WTC11 (cell line): ENCODE measurements around the gene NRN1L. TPM values are rescaled to one million over a fixed set of nuclear protein-coding genes. Genes with fewer than 3 reads are reported as not detected.

Experiments used
- ATAC-seq: fragments of 200-7000 bp; cut with Tn5 transposase; 2 replicates; pipeline ENCODE4 v1.10.0; 2021; ENCODE audit warnings: mild to moderate bottlenecking, moderate library complexity
- CTCF ChIA-PET: fragments of 300-600 bp; sonication (Branson Sonifier 250); formaldehyde crosslinking; loops from one replicate; lab custom pipeline; 2021; ENCODE audit warnings: antibody characterized with exemption; lab: Charles Lee
- POLR2A ChIA-PET: fragments of 350-600 bp; sonication (Branson Sonifier 250); formaldehyde crosslinking; loops from one replicate; lab custom pipeline; 2021; ENCODE audit warnings: antibody characterized with exemption; lab: Charles Lee
- DNase-seq: peaks from one replicate; pipeline ENCODE4 v3.0.0; 2021; ENCODE audit warnings: low spot score
- H3K27ac Mint-ChIP-seq: 2 replicates; pipeline ENCODE4 v1.8.0; 2021; ENCODE audit warnings: mixed read lengths
- H3K27me3 Mint-ChIP-seq: 2 replicates; pipeline ENCODE4 v1.8.0; 2021; ENCODE audit warnings: low read depth, mild to moderate bottlenecking, moderate library complexity, mixed read lengths
- H3K36me3 Mint-ChIP-seq: 2 replicates; pipeline ENCODE4 v1.8.0; 2021; ENCODE audit warnings: mixed read lengths
- H3K4me1 Mint-ChIP-seq: 2 replicates; pipeline ENCODE4 v1.8.0; 2022; ENCODE audit warnings: mixed read lengths
- H3K4me3 Mint-ChIP-seq: 2 replicates; pipeline ENCODE4 v1.8.0; 2021; ENCODE audit warnings: mild to moderate bottlenecking, moderate library complexity, mixed read lengths
- H3K9me3 Mint-ChIP-seq: 2 replicates; pipeline ENCODE4 v1.8.0; 2021; ENCODE audit warnings: mixed read lengths
- CBFB ChIP-seq: sonication (generic); formaldehyde crosslinking; IDR thresholded peaks from 2 replicates; pipeline ENCODE4 v1.8.1; 2022; ENCODE audit warnings: mild to moderate bottlenecking, low read depth, missing genetic modification reagents
- CREB1 ChIP-seq: sonication (generic); formaldehyde crosslinking; IDR thresholded peaks from 2 replicates; pipeline ENCODE4 v1.8.0; 2023; ENCODE audit warnings: mild to moderate bottlenecking, missing genetic modification reagents
- FOXP1 ChIP-seq: sonication (generic); formaldehyde crosslinking; IDR thresholded peaks from 2 replicates; pipeline ENCODE4 v1.8.0; 2022; ENCODE audit warnings: missing genetic modification reagents, mild to moderate bottlenecking, moderate library complexity, borderline replicate concordance
- NFATC4 ChIP-seq: fragments of 250-450 bp; sonication (Bioruptor Pico); IDR thresholded peaks from 2 replicates; pipeline ENCODE4 v1.9.0; 2021; ENCODE audit warnings: mild to moderate bottlenecking
- NFE2L1 ChIP-seq: sonication (generic); formaldehyde crosslinking; IDR thresholded peaks from 2 replicates; pipeline ENCODE4 v1.8.1; 2023; ENCODE audit warnings: missing genetic modification reagents
- NR2C2 ChIP-seq: sonication (generic); formaldehyde crosslinking; IDR thresholded peaks from 2 replicates; pipeline ENCODE4 v1.8.0; 2022; ENCODE audit warnings: mild to moderate bottlenecking, missing genetic modification reagents
- NR3C1 ChIP-seq: sonication (generic); formaldehyde crosslinking; conservative IDR thresholded peaks from 2 replicates; pipeline ENCODE4 v1.8.1; 2023; ENCODE audit warnings: low read depth, mild to moderate bottlenecking, missing genetic modification reagents
- RELA ChIP-seq: sonication (generic); formaldehyde crosslinking; IDR thresholded peaks from 2 replicates; pipeline ENCODE4 v1.8.1; 2022; ENCODE audit warnings: missing genetic modification reagents, mild to moderate bottlenecking, borderline replicate concordance
- SMAD3 ChIP-seq: sonication (generic); formaldehyde crosslinking; IDR thresholded peaks from 2 replicates; pipeline ENCODE4 v1.8.0; 2022; ENCODE audit warnings: missing genetic modification reagents, mild to moderate bottlenecking, borderline replicate concordance
- SOX15 ChIP-seq: fragments of 250-450 bp; sonication (Bioruptor Pico); IDR thresholded peaks from 2 replicates; pipeline ENCODE4 v1.9.0; 2021; ENCODE audit warnings: mild to moderate bottlenecking
- ZNF138 ChIP-seq: sonication (generic); formaldehyde crosslinking; conservative IDR thresholded peaks from 2 replicates; pipeline ENCODE4 v1.8.1; 2022; ENCODE audit warnings: mild to moderate bottlenecking, moderate library complexity, missing genetic modification reagents
- ZNF232 ChIP-seq: sonication (generic); formaldehyde crosslinking; IDR thresholded peaks from 2 replicates; pipeline ENCODE4 v1.8.0; 2022; ENCODE audit warnings: mild to moderate bottlenecking, missing genetic modification reagents
- total RNA-seq: library from RNA; stranded (reverse); gene quantifications from 3 replicates; pipeline ENCODE4 v1.2.3, GENCODE V29; 2021
- TF ChIP-seq, protein P1 (sequence below): fragments of 250-450 bp; sonication (Bioruptor Pico); IDR thresholded peaks from 2 replicates; pipeline ENCODE4 v1.9.0; 2021; ENCODE audit warnings: mild to moderate bottlenecking
- TF ChIP-seq, protein P2 (sequence below): sonication (generic); formaldehyde crosslinking; IDR thresholded peaks from 2 replicates; pipeline ENCODE4 v1.8.1; 2022; ENCODE audit warnings: low read depth, missing genetic modification reagents, borderline replicate concordance
- TF ChIP-seq, protein P3 (sequence below): fragments of 250-450 bp; sonication (Bioruptor Pico); IDR thresholded peaks from 2 replicates; pipeline ENCODE4 v1.8.0; 2021; ENCODE audit warnings: mild to moderate bottlenecking
- TF ChIP-seq, protein P4 (sequence below): sonication (generic); formaldehyde crosslinking; IDR thresholded peaks from 2 replicates; pipeline ENCODE4 v1.8.1; 2023; ENCODE audit warnings: mild to moderate bottlenecking, missing genetic modification reagents, borderline replicate concordance
- TF ChIP-seq, protein P5 (sequence below): sonication (generic); formaldehyde crosslinking; IDR thresholded peaks from 2 replicates; pipeline ENCODE4 v1.8.1; 2022; ENCODE audit warnings: missing genetic modification reagents, borderline replicate concordance
- TF ChIP-seq, protein P6 (sequence below): sonication (generic); formaldehyde crosslinking; IDR thresholded peaks from 2 replicates; pipeline ENCODE4 v1.8.0; 2022; ENCODE audit warnings: mild to moderate bottlenecking, missing genetic modification reagents
- TF ChIP-seq, protein P7 (sequence below): fragments of 250-450 bp; sonication (Bioruptor Pico); IDR thresholded peaks from 2 replicates; pipeline ENCODE4 v1.9.0; 2021; ENCODE audit warnings: moderate library complexity, mild to moderate bottlenecking, inconsistent platforms, borderline replicate concordance
- TF ChIP-seq, protein P8 (sequence below): fragments of 250-450 bp; sonication (Bioruptor Pico); conservative IDR thresholded peaks from 2 replicates; pipeline ENCODE4 v1.9.0; 2021; ENCODE audit warnings: mild to moderate bottlenecking
- TF ChIP-seq, protein P9 (sequence below): sonication (generic); formaldehyde crosslinking; conservative IDR thresholded peaks from 2 replicates; pipeline ENCODE4 v1.8.1; 2022; ENCODE audit warnings: mild to moderate bottlenecking, missing genetic modification reagents

NRN1L gene
- total RNA-seq, 1 experiment from 2014 or later, result 12.4 TPM

DNA sequence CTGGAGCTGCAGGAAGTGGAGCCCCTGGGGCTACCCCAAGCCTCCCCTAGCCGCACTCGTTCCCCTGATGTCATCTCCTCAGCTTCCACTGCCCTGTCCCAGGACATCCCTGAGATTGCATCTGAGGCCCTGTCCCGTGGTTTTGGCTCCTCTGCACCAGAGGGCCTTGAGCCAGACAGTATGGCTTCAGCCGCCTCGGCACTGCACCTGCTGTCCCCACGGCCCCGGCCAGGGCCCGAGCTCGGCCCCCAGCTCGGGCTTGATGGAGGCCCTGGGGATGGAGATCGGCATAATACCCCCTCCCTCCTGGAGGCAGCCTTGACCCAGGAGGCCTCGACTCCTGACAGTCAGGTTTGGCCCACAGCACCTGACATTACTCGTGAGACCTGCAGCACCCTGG, 4.1 kb upstream of the NRN1L start:
- H3K36me3 Mint-ChIP-seq, result peaks cover 57% of the 10 kb centered on the region
- no peak overlapping the region for H3K27ac Mint-ChIP-seq
- DNase-seq (no peak), ATAC-seq (no peak)
- POLR2A ChIA-PET, result no interaction called here
- TF ChIP-seq, protein P1, sequence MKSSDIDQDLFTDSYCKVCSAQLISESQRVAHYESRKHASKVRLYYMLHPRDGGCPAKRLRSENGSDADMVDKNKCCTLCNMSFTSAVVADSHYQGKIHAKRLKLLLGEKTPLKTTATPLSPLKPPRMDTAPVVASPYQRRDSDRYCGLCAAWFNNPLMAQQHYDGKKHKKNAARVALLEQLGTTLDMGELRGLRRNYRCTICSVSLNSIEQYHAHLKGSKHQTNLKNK (CRISPR knock-in tag), result no peak
- TF ChIP-seq, protein P2, sequence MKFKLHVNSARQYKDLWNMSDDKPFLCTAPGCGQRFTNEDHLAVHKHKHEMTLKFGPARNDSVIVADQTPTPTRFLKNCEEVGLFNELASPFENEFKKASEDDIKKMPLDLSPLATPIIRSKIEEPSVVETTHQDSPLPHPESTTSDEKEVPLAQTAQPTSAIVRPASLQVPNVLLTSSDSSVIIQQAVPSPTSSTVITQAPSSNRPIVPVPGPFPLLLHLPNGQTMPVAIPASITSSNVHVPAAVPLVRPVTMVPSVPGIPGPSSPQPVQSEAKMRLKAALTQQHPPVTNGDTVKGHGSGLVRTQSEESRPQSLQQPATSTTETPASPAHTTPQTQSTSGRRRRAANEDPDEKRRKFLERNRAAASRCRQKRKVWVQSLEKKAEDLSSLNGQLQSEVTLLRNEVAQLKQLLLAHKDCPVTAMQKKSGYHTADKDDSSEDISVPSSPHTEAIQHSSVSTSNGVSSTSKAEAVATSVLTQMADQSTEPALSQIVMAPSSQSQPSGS (CRISPR knock-in tag), result no peak
- TF ChIP-seq ZNF232, result no peak
- TF ChIP-seq, protein P3, sequence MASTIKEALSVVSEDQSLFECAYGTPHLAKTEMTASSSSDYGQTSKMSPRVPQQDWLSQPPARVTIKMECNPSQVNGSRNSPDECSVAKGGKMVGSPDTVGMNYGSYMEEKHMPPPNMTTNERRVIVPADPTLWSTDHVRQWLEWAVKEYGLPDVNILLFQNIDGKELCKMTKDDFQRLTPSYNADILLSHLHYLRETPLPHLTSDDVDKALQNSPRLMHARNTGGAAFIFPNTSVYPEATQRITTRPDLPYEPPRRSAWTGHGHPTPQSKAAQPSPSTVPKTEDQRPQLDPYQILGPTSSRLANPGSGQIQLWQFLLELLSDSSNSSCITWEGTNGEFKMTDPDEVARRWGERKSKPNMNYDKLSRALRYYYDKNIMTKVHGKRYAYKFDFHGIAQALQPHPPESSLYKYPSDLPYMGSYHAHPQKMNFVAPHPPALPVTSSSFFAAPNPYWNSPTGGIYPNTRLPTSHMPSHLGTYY (CRISPR knock-in tag), result no peak
- TF ChIP-seq, protein P4, sequence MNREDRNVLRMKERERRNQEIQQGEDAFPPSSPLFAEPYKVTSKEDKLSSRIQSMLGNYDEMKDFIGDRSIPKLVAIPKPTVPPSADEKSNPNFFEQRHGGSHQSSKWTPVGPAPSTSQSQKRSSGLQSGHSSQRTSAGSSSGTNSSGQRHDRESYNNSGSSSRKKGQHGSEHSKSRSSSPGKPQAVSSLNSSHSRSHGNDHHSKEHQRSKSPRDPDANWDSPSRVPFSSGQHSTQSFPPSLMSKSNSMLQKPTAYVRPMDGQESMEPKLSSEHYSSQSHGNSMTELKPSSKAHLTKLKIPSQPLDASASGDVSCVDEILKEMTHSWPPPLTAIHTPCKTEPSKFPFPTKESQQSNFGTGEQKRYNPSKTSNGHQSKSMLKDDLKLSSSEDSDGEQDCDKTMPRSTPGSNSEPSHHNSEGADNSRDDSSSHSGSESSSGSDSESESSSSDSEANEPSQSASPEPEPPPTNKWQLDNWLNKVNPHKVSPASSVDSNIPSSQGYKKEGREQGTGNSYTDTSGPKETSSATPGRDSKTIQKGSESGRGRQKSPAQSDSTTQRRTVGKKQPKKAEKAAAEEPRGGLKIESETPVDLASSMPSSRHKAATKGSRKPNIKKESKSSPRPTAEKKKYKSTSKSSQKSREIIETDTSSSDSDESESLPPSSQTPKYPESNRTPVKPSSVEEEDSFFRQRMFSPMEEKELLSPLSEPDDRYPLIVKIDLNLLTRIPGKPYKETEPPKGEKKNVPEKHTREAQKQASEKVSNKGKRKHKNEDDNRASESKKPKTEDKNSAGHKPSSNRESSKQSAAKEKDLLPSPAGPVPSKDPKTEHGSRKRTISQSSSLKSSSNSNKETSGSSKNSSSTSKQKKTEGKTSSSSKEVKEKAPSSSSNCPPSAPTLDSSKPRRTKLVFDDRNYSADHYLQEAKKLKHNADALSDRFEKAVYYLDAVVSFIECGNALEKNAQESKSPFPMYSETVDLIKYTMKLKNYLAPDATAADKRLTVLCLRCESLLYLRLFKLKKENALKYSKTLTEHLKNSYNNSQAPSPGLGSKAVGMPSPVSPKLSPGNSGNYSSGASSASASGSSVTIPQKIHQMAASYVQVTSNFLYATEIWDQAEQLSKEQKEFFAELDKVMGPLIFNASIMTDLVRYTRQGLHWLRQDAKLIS, result no peak
- TF ChIP-seq, protein P5, sequence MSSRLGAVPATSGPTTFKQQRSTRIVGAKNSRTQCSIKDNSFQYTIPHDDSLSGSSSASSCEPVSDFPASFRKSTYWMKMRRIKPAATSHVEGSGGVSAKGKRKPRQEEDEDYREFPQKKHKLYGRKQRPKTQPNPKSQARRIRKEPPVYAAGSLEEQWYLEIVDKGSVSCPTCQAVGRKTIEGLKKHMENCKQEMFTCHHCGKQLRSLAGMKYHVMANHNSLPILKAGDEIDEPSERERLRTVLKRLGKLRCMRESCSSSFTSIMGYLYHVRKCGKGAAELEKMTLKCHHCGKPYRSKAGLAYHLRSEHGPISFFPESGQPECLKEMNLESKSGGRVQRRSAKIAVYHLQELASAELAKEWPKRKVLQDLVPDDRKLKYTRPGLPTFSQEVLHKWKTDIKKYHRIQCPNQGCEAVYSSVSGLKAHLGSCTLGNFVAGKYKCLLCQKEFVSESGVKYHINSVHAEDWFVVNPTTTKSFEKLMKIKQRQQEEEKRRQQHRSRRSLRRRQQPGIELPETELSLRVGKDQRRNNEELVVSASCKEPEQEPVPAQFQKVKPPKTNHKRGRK (CRISPR knock-in tag), result no peak
- TF ChIP-seq SOX15, result no peak
- no peak for TF ChIP-seq CBFB (CRISPR knock-in tag)
- TF ChIP-seq, protein P6, sequence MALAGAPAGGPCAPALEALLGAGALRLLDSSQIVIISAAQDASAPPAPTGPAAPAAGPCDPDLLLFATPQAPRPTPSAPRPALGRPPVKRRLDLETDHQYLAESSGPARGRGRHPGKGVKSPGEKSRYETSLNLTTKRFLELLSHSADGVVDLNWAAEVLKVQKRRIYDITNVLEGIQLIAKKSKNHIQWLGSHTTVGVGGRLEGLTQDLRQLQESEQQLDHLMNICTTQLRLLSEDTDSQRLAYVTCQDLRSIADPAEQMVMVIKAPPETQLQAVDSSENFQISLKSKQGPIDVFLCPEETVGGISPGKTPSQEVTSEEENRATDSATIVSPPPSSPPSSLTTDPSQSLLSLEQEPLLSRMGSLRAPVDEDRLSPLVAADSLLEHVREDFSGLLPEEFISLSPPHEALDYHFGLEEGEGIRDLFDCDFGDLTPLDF (CRISPR knock-in tag), result no peak
- TF ChIP-seq RELA (CRISPR knock-in tag), result no peak
- TF ChIP-seq ZNF138 (CRISPR knock-in tag), result no peak
- TF ChIP-seq FOXP1 (CRISPR knock-in tag), result no peak
- TF ChIP-seq NFE2L1 (CRISPR knock-in tag), result no peak
- no peak for TF ChIP-seq NR2C2 (CRISPR knock-in tag)
- peaks cover 11% of the 10 kb centered on the region for H3K4me1 Mint-ChIP-seq
- H3K27me3 Mint-ChIP-seq, result no peaks in the 10 kb centered on the region
- no peak overlapping the region for H3K4me3 Mint-ChIP-seq
- no peaks in the 10 kb centered on the region for H3K9me3 Mint-ChIP-seq
- CTCF ChIA-PET, result no interaction called here

DNA sequence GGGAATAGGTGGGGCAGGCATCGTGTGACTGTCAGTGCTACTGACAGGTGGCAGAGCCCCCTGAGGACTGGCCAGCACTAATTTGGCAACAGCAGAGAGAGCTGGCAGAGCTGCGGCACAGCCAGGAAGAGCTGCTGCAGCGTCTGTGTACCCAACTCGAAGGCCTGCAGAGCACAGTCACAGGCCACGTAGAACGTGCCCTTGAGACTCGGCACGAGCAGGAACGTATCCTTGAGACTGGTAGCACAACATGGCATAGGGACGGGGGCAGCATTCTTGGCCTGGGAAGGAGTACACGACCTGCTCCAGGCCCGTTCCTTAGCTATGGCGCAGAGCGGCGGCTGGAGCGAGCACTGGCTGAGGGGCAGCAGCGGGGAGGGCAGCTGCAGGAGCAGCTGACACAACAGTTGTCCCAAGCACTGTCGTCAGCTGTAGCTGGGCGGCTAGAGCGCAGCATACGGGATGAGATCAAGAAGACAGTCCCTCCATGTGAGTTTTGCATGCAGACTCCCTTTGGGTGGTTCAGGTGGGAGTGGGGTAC, 3.0 kb upstream of the NRN1L start:
- Mint-ChIP-seq H3K4me1 (peaks cover 21% of the 10 kb centered on the region), H3K9me3 (no peaks in the 10 kb centered on the region), H3K36me3 (peaks cover 51% of the 10 kb centered on the region), H3K27ac (no peak overlapping the region), H3K27me3 (no peaks in the 10 kb centered on the region), H3K4me3 (no peak overlapping the region)
- DNase-seq, result no peak
- ATAC-seq, result no peak
- ChIA-PET POLR2A (interaction anchor here (1.1 kb wide), 1 partner anchor 10 kb away, joined by 4 read pairs; no protein-coding TSS in a partner anchor), CTCF (interaction anchor here (1.1 to 5.5 kb wide), 3 partner anchors 10 to 60 kb away, joined by 3 to 144 read pairs (median 61); partner anchors contain the start of genes CTRL and LCAT)
- TF ChIP-seq NR2C2 (CRISPR knock-in tag) (no peak), NR3C1 (CRISPR knock-in tag) (no peak), SMAD3 (CRISPR knock-in tag) (no peak), NFATC4 (no peak), CREB1 (no peak)
- TF ChIP-seq, protein P1 (CRISPR knock-in tag), result no peak
- TF ChIP-seq, protein P7, sequence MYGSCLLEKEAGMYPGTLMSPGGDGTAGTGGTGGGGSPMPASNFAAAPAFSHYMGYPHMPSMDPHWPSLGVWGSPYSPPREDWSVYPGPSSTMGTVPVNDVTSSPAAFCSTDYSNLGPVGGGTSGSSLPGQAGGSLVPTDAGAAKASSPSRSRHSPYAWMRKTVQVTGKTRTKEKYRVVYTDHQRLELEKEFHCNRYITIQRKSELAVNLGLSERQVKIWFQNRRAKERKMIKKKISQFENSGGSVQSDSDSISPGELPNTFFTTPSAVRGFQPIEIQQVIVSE, result no peak
- TF ChIP-seq, protein P8, sequence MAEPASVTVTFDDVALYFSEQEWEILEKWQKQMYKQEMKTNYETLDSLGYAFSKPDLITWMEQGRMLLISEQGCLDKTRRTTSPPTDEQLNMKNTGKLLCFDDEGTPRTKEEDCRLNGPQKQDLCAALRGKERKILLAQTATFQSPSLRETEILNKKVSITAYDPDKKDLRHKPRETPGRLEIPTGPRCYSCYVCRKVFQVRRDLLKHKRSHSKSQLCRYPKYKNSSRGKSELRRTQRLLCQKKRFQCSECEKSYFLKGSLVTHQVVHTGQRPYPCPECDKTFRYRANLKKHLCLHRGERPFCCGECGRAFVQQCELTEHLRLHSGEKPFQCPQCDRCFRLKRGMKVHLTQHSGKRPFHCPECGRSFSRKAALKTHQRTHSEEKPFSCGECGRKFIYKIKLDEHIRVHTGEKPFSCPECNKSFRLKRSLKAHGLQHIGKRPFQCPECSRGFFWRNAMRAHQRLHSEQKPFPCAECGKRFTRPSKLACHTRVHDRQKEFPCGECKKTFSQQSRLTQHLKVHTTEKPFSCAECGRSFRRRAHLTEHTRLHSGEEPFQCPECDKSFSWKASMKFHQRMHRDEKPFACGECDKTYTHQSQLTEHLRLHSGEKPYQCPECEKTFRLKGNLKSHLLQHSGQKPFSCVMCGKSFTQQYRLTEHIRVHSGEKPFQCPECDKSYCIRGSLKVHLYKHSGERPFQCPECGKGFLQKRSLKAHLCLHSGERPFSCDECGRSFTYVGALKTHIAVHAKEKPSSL, result no peak
- TF ChIP-seq, protein P9, sequence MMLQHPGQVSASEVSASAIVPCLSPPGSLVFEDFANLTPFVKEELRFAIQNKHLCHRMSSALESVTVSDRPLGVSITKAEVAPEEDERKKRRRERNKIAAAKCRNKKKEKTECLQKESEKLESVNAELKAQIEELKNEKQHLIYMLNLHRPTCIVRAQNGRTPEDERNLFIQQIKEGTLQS (CRISPR knock-in tag), result no peak
